PC-3 (cell line): ENCODE data around the gene ERFL. TPM values are rescaled to one million over a fixed set of nuclear protein-coding genes. Genes with fewer than 3 reads are reported as not detected.

Source experiments
- ATAC-seq: fragments of 200-7000 bp; cut with Tn5 transposase; 2 replicates; pipeline ENCODE4 v1.9.1; 2020; ENCODE audit warnings: mild to moderate bottlenecking, moderate library complexity
- BruUV-seq: library from RNA; stranded (reverse); fragments of 400-500 nt; replicated peaks from 2 replicates; lab custom pipeline; 2021; lab: Mats Ljungman, UMichigan
- CTCF ChIA-PET: fragments of 300-600 bp; sonication (Branson Sonifier 250); formaldehyde crosslinking; loops from one replicate; lab custom pipeline; 2022; ENCODE audit warnings: antibody characterized with exemption; lab: Charles Lee
- POLR2A ChIA-PET: fragments of 300-600 bp; sonication (Branson Sonifier 250); formaldehyde crosslinking; loops from one replicate; lab custom pipeline; 2022; ENCODE audit warnings: antibody characterized with exemption; ENCODE audit not compliant: unreplicated experiment; lab: Charles Lee
- DNase-seq: peaks from one replicate; pipeline ENCODE4 v3.0.0-alpha.2; 2015
- H2AFZ ChIP-seq: fragments of 300-600 bp; sonication (generic); 2 replicates; pipeline ENCODE4 v1.6.0; 2016; ENCODE audit warnings: antibody characterized with exemption, low read length
- H3F3A ChIP-seq: fragments of 300-600 bp; sonication (generic); one replicate; pipeline ENCODE4 v1.6.0; 2017; ENCODE audit warnings: antibody characterized with exemption, low read length, control low read depth, mild to moderate bottlenecking; ENCODE audit not compliant: unreplicated experiment
- H3K27ac ChIP-seq: fragments of 300-600 bp; sonication (generic); 2 replicates; pipeline ENCODE4 v1.5.1; 2016; ENCODE audit warnings: mild to moderate bottlenecking, low read length
- H3K27me3 ChIP-seq: fragments of 300-600 bp; sonication (generic); 2 replicates; pipeline ENCODE4 v1.6.1; 2016; ENCODE audit warnings: low read length, mixed read lengths
- H3K36me3 ChIP-seq: fragments of 300-600 bp; sonication (generic); 2 replicates; pipeline ENCODE4 v1.6.1; 2016; ENCODE audit warnings: low read depth, mixed run types, low read length, mixed read lengths
- H3K4me1 ChIP-seq: fragments of 300-600 bp; sonication (generic); 2 replicates; pipeline ENCODE4 v1.5.1; 2016; ENCODE audit warnings: low read length; ENCODE audit not compliant: insufficient read depth
- H3K4me2 ChIP-seq: fragments of 300-600 bp; sonication (generic); 2 replicates; pipeline ENCODE4 v1.6.0; 2016; ENCODE audit warnings: low read length
- H3K4me3 ChIP-seq: fragments of 300-600 bp; sonication (generic); 2 replicates; pipeline ENCODE4 v1.5.1; 2016; ENCODE audit warnings: mild to moderate bottlenecking, low read length, mixed read lengths
- H3K79me2 ChIP-seq: fragments of 300-600 bp; sonication (generic); 2 replicates; pipeline ENCODE4 v1.6.1; 2017; ENCODE audit warnings: low read length, mixed read lengths
- H3K9ac ChIP-seq: fragments of 300-600 bp; sonication (generic); 2 replicates; pipeline ENCODE4 v1.6.0; 2016; ENCODE audit warnings: mild to moderate bottlenecking, low read length
- H3K9me2 ChIP-seq: fragments of 300-600 bp; sonication (generic); replicated peaks from 2 replicates; pipeline ENCODE4 v1.6.1; 2016; ENCODE audit warnings: mixed run types, low read length, mixed read lengths
- H3K9me3 ChIP-seq: fragments of 300-600 bp; sonication (generic); 2 replicates; pipeline ENCODE4 v1.6.1; 2016; ENCODE audit warnings: low read length, mixed read lengths
- H4K20me1 ChIP-seq: fragments of 300-600 bp; sonication (generic); 2 replicates; pipeline ENCODE4 v1.6.1; 2016; ENCODE audit warnings: low read length, mixed read lengths
- EZH2 ChIP-seq: fragments of 300-600 bp; sonication (generic); IDR thresholded peaks from one replicate; pipeline ENCODE4 v1.6.1; 2017; ENCODE audit warnings: antibody characterized with exemption, mild to moderate bottlenecking, low read length; ENCODE audit not compliant: unreplicated experiment
- EZH2phosphoT487 ChIP-seq: fragments of 300-600 bp; sonication (generic); IDR thresholded peaks from 2 replicates; pipeline ENCODE4 v1.6.1; 2018; ENCODE audit warnings: mild to moderate bottlenecking, antibody characterized with exemption, low read length, borderline replicate concordance
- intact Hi-C: fragments of 100-400 bp; cut with micrococcal nuclease; formaldehyde crosslinking; loops from 2 replicates; pipeline ENCODE4 v1.9.0; 2023
- total RNA-seq: library from RNA; depleted of rRNA; stranded (reverse); fragments of >200 nt; gene quantifications from 2 replicates; pipeline ENCODE4 v1.2.3, GENCODE V29; 2014
- TF ChIP-seq, protein P1 (sequence below): fragments of 300-600 bp; sonication (generic); conservative IDR thresholded peaks from 2 replicates; pipeline ENCODE4 v1.5.1; 2017; ENCODE audit warnings: antibody characterized with exemption, low read depth, mild to moderate bottlenecking, low read length

The ERFL gene
- total RNA-seq, 1 experiment from 2014 or later = 0.11 TPM

DNA sequence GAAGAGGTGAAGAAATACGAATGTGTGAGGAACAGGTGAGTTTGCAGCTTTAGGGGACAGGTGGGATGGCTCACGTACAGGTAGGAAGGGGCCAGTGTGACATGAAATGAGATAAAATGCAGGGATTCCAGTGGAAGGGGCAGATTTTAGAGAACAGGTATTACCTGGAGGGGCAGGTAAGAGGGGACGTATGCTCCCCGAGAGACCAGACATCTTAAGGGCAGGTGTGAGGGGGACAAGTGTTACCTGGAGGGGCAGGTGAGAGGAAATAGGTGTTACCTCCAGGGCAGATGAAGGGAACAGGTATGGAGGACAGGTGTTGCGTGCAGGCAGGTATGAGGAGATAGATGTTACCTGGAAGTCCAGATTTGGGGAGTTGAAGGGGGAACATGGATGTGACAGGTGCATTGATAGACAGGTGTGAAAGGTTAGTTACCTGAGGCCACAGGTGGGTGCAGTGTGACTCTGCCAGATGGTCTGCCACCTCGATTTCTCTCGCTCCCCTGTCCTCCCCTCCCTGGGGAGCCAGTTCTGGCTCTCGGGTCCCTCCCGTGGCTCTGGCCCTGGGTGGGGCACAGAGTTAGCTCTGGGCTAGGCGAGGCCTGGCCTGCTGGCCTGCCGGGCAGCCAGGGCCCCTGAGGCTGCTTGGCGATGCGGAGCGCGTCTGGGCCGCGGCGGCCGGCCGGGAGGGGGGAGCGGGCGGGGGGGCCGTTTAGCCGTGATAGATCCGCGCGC lies 2.1 kb downstream of the ERFL start:
- H3K27ac ChIP-seq = no peak overlapping the region
- H3K9ac ChIP-seq = no peak overlapping the region
- H4K20me1 ChIP-seq = no peaks in the 10 kb centered on the region
- intact Hi-C loops = no loop called here
- TF ChIP-seq EZH2 (no peak), EZH2phosphoT487 (no peak)
- TF ChIP-seq, protein P1, sequence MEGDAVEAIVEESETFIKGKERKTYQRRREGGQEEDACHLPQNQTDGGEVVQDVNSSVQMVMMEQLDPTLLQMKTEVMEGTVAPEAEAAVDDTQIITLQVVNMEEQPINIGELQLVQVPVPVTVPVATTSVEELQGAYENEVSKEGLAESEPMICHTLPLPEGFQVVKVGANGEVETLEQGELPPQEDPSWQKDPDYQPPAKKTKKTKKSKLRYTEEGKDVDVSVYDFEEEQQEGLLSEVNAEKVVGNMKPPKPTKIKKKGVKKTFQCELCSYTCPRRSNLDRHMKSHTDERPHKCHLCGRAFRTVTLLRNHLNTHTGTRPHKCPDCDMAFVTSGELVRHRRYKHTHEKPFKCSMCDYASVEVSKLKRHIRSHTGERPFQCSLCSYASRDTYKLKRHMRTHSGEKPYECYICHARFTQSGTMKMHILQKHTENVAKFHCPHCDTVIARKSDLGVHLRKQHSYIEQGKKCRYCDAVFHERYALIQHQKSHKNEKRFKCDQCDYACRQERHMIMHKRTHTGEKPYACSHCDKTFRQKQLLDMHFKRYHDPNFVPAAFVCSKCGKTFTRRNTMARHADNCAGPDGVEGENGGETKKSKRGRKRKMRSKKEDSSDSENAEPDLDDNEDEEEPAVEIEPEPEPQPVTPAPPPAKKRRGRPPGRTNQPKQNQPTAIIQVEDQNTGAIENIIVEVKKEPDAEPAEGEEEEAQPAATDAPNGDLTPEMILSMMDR = no peak
- no peak for ATAC-seq
- no peaks in the 10 kb centered on the region for H3K9me2 ChIP-seq
- no peak overlapping the region for H3K4me2 ChIP-seq
- no peaks in the 10 kb centered on the region for H3F3A ChIP-seq
- no peak overlapping the region for H3K4me3 ChIP-seq
- POLR2A ChIA-PET = no interaction called here
- H3K27me3 ChIP-seq = peaks cover 15% of the 10 kb centered on the region; the same call in 1 of the 2 replicates
- no TSS peak for BruUV-seq
- CTCF ChIA-PET = no interaction called here
- H2AFZ ChIP-seq = no peak overlapping the region
- no peaks in the 10 kb centered on the region for H3K36me3 ChIP-seq
- H3K79me2 ChIP-seq = no peaks in the 10 kb centered on the region
- H3K4me1 ChIP-seq = peaks cover 6% of the 10 kb centered on the region; the same call in 1 of the 2 replicates
- H3K9me3 ChIP-seq = no peaks in the 10 kb centered on the region
- DNase-seq = no peak

- Histone ChIP-seq H4K20me1 (no peaks in the 10 kb centered on the region), H3K36me3 (no peaks in the 10 kb centered on the region), H3K9me2 (no peaks in the 10 kb centered on the region), H3K4me3 (no peak overlapping the region), H3K4me2 (no peak overlapping the region), H3F3A (no peaks in the 10 kb centered on the region), H3K27me3 (peaks cover 12% of the 10 kb centered on the region; the same call in 1 of the 2 replicates), H3K9me3 (no peaks in the 10 kb centered on the region), H3K4me1 (peaks cover 6% of the 10 kb centered on the region; the same call in 1 of the 2 replicates), H3K27ac (no peak overlapping the region), H3K9ac (no peak overlapping the region), H2AFZ (no peak overlapping the region), H3K79me2 (no peaks in the 10 kb centered on the region)
- TF ChIP-seq EZH2phosphoT487 (no peak), EZH2 (no peak)
- TF ChIP-seq, protein P1 = no peak
- BruUV-seq = no TSS peak
- ATAC-seq = no peak
- ChIA-PET POLR2A (no interaction called here), CTCF (no interaction called here)
- DNase-seq = no peak
- intact Hi-C loops = no loop called here
Measured at GRCh38 chr19:41925208-41926003, 2.8 kb downstream of the ERFL start.
